Left lung (tissue), 10 donors: ENCODE data around the gene ASCC3. TPM values are rescaled to one million over a fixed set of nuclear protein-coding genes. Genes with fewer than 3 reads are reported as not detected.

Source experiments
- ATAC-seq: fragments of 200-7000 bp; cut with Tn5 transposase; one replicate; pipeline ENCODE4 v1.9.1; 2020; ENCODE audit warnings: moderate library complexity
- DNase-seq, 4 donors: peaks; one replicate each; pipeline ENCODE4 v3.0.0-alpha.2; 2013 to 2020
- H3K27ac ChIP-seq, 2 donors: fragments of 200-600 bp; sonication (generic) in 1 of 2; one replicate each; pipeline versions ENCODE4 v1.5.0 to v1.8.0; 2020 to 2021
- H3K27me3 ChIP-seq, 2 donors: fragments of 200-600 bp; sonication (generic) in 1 of 2; one replicate each; pipeline versions ENCODE4 v1.5.0 to v1.8.0; 2020 to 2021
- H3K36me3 ChIP-seq, 2 donors: fragments of 200-600 bp; sonication (generic) in 1 of 2; one replicate each; pipeline versions ENCODE4 v1.5.0 to v1.8.0; 2020 to 2021
- H3K4me1 ChIP-seq, 2 donors: fragments of 200-600 bp; one replicate each; pipeline ENCODE4 v1.8.0; 2021
- H3K4me3 ChIP-seq, 2 donors: fragments of 200-600 bp; sonication (generic) in 1 of 2; one replicate each; pipeline versions ENCODE4 v1.5.0 to v1.8.0; 2020 to 2021; ENCODE audit warnings: mild to moderate bottlenecking in 1 of 2
- H3K9me3 ChIP-seq, 2 donors: fragments of 200-600 bp; sonication (generic) in 1 of 2; one replicate each; pipeline versions ENCODE4 v1.5.0 to v1.8.0; 2020 to 2021
- intact Hi-C, 2 donors: fragments of 100-400 bp; cut with DNase I; formaldehyde crosslinking; loops; one replicate each; pipeline versions ENCODE4 v1.11.2 to v1.14.2; 2022
- polyA plus RNA-seq, 6 donors: library from polyadenylated mRNA; unstranded; fragments of 120-200 nt; gene quantifications; one replicate each; pipeline ENCODE4 v1.2.1, GENCODE V29; 2013; ENCODE audit not compliant: insufficient read length in 6 of 6
- total RNA-seq, 2 donors: library from RNA; stranded (reverse); fragmentation: NEBNext Ultra II Directional; extraction: Animal tissue kit (Norgen Biotek cat#: 25700); gene quantifications; one replicate each; pipeline ENCODE4 v1.2.1, GENCODE V29; 2021
- TF ChIP-seq, protein P1 (sequence below), 2 donors: fragments of 200-600 bp; sonication (generic) in 1 of 2; IDR thresholded peaks; one replicate each; pipeline versions ENCODE4 v1.5.0 to v1.8.0; 2021; ENCODE audit warnings: antibody characterized with exemption in 2 of 2
- donor health status: DM: no; HTN: yes; CAD: no.
- donor health status: DM: no; HTN: no; CAD: no.

ASCC3 gene
- total and polyA plus RNA-seq, 8 donors, result 20.6 to 43.2 (median 23.4) TPM

DNA sequence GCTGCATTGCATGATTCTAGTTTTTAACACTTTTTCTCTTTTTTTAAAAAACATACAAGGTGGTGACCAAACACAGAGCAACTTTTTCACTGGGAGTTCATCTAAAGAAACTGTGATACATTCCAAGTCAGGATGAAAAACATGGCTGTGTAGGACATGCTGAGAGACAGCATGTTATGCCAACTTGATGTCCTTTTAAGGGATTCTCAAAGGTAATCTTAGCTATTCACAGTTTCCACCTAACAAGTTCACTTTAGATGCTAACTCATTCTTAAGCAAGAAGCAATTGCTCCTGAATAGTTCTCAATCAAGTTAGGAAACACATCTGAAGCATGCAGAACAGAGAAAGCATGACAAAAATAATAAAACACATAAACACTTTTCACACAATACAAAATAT is 3.3 kb downstream of the ASCC3 start:
- ATAC-seq, result no peak

DNA sequence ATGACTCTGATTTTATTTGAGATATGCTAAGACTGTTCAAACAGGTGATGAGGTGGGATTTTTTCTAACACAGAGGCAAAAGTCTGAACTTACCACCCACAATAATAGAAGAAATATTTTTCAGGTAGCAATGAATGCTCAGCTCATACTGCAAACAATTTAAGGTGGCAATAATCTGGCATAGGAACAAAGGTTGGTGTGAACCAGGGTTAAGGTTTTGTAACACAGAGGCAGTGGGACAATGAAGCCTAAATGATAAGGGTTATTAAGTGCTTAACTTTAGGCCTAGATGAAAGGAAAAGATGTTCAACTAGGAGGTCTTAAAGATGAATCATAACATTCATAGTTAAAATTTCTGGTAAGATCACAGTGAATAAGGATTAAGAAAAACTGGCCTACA is 4.9 kb downstream of the ASCC3 start:
- DNase-seq, result no peak
- TF ChIP-seq, protein P1, sequence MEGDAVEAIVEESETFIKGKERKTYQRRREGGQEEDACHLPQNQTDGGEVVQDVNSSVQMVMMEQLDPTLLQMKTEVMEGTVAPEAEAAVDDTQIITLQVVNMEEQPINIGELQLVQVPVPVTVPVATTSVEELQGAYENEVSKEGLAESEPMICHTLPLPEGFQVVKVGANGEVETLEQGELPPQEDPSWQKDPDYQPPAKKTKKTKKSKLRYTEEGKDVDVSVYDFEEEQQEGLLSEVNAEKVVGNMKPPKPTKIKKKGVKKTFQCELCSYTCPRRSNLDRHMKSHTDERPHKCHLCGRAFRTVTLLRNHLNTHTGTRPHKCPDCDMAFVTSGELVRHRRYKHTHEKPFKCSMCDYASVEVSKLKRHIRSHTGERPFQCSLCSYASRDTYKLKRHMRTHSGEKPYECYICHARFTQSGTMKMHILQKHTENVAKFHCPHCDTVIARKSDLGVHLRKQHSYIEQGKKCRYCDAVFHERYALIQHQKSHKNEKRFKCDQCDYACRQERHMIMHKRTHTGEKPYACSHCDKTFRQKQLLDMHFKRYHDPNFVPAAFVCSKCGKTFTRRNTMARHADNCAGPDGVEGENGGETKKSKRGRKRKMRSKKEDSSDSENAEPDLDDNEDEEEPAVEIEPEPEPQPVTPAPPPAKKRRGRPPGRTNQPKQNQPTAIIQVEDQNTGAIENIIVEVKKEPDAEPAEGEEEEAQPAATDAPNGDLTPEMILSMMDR (IDR thresholded peaks at IDR 0.05), result no peak
- no peak overlapping the region for H3K27ac ChIP-seq
- intact Hi-C loops, result no loop called here
- peaks cover 0 to 32% of the 10 kb centered on the region in 2 donors for H3K4me1 ChIP-seq
- H3K9me3 ChIP-seq, result no peaks in the 10 kb centered on the region
- H3K4me3 ChIP-seq, result no peak overlapping the region
- ATAC-seq, result no peak
- H3K27me3 ChIP-seq, result no peaks in the 10 kb centered on the region
- H3K36me3 ChIP-seq, result no peaks in the 10 kb centered on the region

More for the DNA sequence above, 3.3 kb downstream of the ASCC3 start:
- Histone ChIP-seq H3K27me3 (no peaks in the 10 kb centered on the region), H3K9me3 (no peaks in the 10 kb centered on the region), H3K4me1 (peaks cover 4 to 39% of the 10 kb centered on the region in 2 donors), H3K27ac (no peak overlapping the region), H3K36me3 (no peaks in the 10 kb centered on the region), H3K4me3 (no peak overlapping the region)
- DNase-seq, result no peak
- TF ChIP-seq, protein P1 (IDR thresholded peaks at IDR 0.05), result no peak
- intact Hi-C loops, result no loop called here

DNA sequence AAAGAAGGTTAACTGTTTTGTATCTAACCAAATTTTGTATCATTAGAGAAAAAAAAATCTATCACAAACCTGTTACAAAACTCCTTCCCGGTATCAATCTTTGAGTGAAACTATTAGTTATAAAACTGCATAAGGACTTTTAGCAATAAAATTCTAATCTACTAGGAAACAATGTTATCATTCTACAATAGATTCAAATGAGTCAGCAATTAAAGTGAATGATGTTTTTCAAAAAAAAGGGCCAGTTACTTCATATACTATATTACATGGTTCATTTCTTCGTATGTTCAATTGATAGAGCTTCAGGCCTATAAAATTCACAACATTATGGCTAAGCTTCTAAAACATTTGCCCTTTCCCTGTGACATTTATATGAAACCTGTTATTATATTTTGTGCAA is 15.6 kb downstream of the ASCC3 start:
- H3K9me3 ChIP-seq, result no peaks in the 10 kb centered on the region
- H3K4me3 ChIP-seq, result no peak overlapping the region
- H3K27me3 ChIP-seq, result no peaks in the 10 kb centered on the region
- H3K36me3 ChIP-seq, result peaks cover 0 to 46% of the 10 kb centered on the region in 2 donors
- ATAC-seq, result no peak
- intact Hi-C loops, result no loop called here
- DNase-seq, result no peak
- no peak overlapping the region for H3K27ac ChIP-seq
- TF ChIP-seq, protein P1 (IDR thresholded peaks at IDR 0.05), result no peak
- no peaks in the 10 kb centered on the region for H3K4me1 ChIP-seq

DNA sequence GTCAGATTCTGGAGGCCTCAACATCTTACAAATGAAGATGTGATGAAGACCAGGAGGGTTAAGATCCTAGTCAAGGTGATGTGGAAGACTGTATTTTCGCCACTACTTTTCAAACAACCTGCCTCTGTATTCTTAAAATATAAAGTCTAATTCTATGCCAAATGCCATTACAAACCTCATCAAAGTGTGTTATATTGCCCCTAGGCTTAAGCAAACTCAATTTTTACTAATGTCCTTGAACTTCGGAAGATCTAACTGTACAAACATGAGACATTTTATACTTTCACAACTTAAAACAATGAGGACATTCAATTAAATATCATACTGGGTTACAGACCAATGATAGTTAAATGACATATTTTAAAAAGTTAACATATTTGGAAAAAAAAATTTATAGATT is 19.1 kb downstream of the ASCC3 start:
- H3K4me3 ChIP-seq, result no peak overlapping the region
- no peaks in the 10 kb centered on the region for H3K27me3 ChIP-seq
- ATAC-seq (no peak), DNase-seq (no peak)
- intact Hi-C loops, result no loop called here
- peaks cover 0 to 44% of the 10 kb centered on the region in 2 donors for H3K36me3 ChIP-seq
- H3K9me3 ChIP-seq, result peaks cover 0 to 2% of the 10 kb centered on the region in 2 donors
- H3K4me1 ChIP-seq, result no peaks in the 10 kb centered on the region
- no peak overlapping the region for H3K27ac ChIP-seq
- TF ChIP-seq, protein P1 (IDR thresholded peaks at IDR 0.05), result no peak

DNA sequence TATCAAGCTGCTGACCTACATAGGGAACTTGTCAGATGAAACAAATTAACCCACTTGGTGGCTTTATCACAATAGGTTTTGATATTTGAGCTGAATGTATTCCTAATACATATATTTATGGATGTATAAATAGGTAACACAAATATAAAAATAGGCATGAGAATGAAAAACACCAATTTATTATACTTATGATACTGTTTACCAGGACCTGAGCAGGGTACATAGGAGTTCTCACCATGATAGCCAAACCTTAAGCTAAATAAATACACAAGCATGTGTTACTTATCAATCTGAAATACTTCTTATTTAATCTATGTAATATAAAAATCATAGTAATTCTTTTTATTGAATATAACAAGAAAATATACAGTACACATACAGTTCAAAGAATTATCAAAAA is 25.0 kb downstream of the ASCC3 start:
- peaks cover 0 to 25% of the 10 kb centered on the region in 2 donors for H3K36me3 ChIP-seq
- no peak overlapping the region for H3K4me3 ChIP-seq
- TF ChIP-seq, protein P1 (IDR thresholded peaks at IDR 0.05), result no peak
- no peaks in the 10 kb centered on the region for H3K27me3 ChIP-seq
- intact Hi-C loops, result no loop called here
- peaks cover 0 to 18% of the 10 kb centered on the region in 2 donors for H3K9me3 ChIP-seq
- no peaks in the 10 kb centered on the region for H3K4me1 ChIP-seq
- no peak overlapping the region for H3K27ac ChIP-seq
- ATAC-seq (no peak), DNase-seq (no peak)
